Measurements from ENCODE around the gene TTLL9.
"Not testable (repeated sequence)": the region's sequence is repeated elsewhere in the genome, so short reads cannot be mapped to it uniquely, and the experiment has no call there.

TTLL9 gene

GRCh38 chr20:31921480-31921879 is 51.0 kb downstream of the TTLL9 start:
- not testable (repeated sequence) for DNase-seq

- DNase-seq: no peak
Measured at GRCh38 chr20:31922181-31922580, 51.7 kb downstream of the TTLL9 start.

DNA sequence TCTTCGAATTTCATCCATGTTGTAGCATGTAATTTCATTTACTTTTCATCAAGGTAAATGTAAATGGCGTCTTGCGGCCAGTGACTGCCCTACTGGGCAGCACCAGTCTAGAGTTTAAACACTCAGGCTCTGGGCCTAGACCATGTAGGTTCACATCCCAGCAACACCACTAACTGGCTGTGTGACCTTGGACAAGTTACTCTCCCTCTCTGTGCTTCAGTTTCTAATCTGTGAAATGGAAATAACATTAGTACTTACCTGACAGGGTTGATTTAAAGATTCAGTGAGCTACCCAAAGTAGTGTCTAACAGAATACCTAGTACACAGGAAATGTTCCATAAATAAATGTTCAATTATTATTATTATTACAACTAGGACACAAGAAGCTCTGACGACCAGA is 52.2 kb downstream of the TTLL9 start:
- DNase-seq: no peak

DNA sequence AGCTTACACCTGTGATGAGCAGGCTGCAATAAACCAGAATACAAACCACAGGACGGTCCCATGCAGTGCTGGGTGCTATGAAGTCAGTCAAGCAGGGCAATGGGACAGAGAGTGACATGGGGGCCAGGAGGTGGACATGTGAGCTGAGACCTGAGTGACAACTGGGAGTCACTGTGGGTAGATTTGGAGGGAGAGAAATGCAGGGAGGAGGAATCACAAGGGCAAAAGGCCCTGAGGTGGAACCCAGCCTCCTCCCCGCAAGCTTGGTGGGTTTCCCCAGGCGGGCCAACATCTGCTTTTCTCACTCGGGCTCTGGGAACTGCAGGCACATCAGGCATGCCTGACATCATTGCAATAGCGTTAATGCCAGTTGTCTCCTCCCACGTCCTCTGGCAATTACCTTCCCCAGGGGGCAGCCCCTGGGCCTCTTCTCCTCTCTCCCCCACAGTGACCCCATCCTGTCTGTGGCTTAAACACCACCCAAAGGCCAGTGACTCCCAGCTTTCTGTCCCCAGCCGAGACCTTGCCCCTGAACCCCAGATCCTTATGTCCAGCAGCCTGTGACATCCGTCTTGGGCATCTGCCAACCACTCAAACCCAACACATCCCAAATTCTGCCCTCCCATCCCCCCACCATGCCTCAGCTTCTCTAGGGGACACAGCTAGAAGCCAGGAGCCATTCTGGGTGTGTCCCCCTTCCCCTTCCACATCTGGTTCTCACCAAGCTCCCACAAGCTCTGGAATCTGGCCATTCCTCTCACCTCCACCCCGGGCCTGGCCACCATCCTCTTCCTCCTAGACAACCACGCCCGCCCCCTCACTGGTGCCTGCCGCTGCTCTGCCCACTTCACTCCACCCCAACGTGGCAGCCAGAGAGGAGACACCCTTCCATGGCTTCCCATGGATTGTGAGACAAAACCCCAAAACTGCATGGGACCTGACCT is 53.2 kb downstream of the TTLL9 start:
- no peak for DNase-seq

GRCh38 chr20:31924561-31924960 is 54.1 kb downstream of the TTLL9 start:
- DNase-seq: no peak

GRCh38 chr20:31925631-31926030 is 55.2 kb downstream of the TTLL9 start:
- DNase-seq: no peak

GRCh38 chr20:31926493-31926892 is 56.1 kb downstream of the TTLL9 start:
- no peak for DNase-seq

DNA sequence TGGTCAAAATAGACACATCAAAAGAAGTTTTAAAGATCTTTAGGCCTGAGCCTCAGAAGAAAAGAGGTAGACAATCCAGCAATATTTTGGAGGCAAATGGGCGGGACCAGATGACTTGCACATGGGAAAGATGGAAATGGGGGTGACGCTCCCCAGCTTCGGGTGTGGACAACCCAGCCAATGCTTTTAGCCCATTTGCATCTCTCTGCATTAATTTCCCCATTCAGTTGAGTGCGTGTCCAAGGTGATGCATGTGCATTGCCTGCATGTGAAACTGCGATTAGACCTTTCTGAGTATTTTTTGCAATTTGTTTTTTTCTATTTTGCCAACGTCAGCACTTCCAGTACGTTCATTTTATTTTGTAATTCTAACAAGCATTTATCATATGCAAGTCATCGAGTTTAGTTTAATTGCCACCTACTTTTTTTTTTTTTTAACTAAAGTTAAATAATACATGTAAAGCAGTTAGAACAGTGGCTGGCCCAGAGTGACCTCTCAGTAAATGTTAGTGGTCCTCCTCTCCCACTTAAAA is 57.3 kb downstream of the TTLL9 start:
- DNase-seq: no peak

- not testable (repeated sequence) for DNase-seq
Measured at GRCh38 chr20:31929631-31930030, 59.2 kb downstream of the TTLL9 start.

DNA sequence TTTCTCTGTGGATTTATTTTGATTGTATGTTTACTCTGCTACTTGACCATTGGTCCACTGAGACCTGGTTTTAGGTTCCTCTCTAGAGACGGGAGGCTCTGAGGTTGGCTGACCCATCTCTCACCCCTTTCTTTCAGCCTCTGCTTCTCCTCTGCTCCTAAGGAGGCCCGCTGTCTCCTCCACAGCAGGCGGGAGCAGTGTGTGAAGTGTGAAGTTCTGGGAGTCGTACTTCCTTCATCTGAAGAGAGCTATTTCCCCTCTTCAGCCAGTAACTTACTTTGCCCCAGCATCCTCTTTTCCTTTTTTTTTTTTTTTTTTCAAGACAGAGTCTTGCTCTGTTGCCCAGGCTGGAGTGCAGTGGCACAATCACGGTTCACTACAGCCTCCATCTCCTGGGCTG is 60.3 kb downstream of the TTLL9 start:
- no peak for DNase-seq

GRCh38 chr20:31933698-31934097 is 63.3 kb downstream of the TTLL9 start:
- no peak for DNase-seq

DNA sequence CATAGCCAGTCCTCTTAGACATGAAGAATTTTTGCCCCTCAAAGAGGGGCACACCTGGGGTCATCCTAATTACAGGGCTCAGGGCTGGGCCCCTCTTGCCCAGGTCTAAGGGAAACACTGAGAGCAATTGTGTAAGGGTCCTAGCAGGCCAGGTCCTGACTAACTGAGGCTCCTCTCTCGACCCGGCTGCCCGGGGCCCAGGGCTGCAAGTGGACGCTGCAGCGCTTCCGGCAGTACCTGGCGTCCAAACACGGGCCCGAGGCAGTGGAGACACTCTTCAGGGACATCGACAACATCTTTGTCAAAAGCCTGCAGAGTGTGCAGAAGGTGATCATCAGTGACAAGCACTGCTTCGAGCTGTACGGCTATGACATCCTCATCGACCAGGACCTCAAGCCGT is 64.1 kb downstream of the TTLL9 start:
- no peak for DNase-seq

DNA sequence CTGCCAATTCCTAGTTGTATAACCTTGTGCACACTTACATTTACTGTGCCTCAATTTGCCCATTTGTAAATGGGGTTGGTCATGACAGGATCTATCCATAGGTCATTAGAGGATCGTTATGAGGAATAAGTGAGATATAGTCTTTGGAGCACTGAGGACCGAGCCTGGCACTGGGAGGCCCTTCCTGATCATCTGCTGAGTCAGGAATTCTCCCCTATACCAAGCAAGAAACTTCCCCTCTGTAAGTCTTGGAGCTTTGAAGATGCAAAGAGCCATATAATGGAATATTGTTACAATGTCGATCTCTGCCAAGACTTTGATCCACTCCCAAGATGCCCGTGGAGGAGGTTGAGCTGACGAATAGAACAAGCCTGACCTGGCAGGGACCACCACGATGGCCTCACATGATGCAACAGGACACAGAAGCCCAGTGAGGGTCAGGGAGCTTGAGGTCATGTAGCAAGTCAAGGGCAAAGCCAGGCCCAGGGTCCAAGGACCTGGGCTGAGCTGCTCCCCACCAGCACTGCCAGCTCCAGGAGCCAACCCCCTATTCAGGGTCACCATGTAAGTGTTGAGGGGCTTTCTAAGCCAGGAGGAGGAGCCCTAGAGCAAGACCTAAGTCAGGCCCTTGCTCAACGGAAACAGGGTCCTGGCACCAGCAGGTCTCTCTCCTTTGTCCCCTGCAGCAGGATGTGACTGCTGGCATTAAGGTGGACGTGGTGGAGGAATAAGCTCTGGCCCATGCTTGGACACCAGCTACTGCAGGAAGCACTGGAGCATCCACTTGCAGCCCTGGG is 64.7 kb downstream of the TTLL9 start:
- DNase-seq: no peak

DNA sequence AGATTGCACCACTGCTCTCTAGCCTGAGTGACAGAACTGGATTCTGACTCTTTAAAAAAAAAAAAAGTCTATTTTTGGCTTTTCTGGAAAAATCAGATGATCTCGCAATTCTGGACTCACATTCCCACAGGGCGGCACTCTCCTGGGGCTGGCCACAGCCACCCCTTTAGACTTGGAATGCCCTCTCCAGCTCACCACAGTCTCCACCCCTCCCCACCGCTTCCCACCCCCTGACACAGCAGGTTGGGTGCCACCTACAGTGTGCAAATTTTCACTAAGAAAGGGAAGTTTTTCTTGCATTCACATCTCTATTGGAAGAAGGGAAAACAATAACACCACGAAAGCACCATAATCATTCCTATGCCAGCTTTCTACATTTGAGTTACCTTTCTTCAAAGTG is 66.0 kb downstream of the TTLL9 start:
- DNase-seq: no peak

DNA sequence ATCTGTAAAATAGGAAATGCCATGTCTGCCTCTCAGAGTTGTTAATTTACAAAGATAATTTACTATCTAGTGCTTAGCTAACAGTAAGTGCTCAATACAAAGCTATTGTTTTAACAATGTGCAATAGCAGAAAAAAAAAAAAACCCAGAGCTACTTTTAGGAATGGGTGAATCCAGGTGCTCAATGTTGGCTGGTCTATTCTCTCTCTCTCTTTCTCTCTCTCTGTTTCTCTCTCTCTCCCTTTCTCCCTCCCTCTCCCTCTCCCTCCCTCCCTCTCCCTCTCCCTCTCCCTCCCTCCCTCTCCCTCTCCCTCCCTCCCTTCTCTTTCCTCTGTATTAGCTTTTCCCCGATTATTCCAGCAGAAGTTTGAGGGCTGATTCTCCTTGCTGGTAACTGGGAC is 67.4 kb downstream of the TTLL9 start:
- DNase-seq: no peak

DNA sequence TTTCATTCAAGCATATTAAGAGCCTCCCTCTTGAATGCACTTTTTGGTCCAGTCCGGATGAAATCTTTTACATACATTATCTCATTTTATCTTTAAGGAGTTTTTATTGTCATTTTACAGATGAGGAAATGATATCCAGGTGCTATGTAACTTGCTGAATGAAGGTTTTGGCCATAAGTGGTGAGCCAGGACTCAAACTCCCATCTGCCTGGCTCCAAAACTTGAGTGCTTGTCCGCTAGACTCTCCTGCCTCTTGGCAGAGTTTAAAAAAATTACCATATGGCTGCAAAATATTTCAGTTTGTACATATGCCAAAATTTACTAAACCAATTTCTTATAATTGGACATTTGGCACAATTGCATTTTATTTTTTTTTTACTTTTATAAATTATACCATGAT is 69.2 kb downstream of the TTLL9 start:
- DNase-seq: no peak

DNA sequence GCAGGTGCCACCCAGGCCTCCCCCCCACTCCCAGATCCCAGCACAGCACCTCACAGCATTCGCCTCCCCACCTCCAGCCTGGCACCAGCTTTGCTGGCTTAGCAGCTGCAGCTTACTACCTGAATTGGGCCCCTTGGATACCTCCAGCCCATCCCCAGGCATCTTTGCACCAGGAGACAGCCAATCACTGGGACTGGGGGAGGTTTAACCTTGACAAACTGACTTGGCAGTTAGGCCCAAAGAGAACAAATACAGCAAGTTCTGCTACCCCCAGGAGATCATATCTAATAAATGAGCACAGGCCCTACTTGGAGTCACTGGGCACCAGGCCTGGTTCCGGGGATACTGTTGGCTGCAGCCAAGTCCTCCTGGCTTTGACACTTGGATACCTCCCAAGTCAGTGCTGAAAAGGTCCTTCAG is 72.6 kb downstream of the TTLL9 start:
- DNase-seq: no peak

- no peak for DNase-seq
Measured at GRCh38 chr20:31945319-31945718, 74.9 kb downstream of the TTLL9 start.

GRCh38 chr20:31945785-31946184 is 75.4 kb downstream of the TTLL9 start:
- no peak for DNase-seq

GRCh38 chr20:31948008-31948407 is 77.6 kb downstream of the TTLL9 start:
- no peak for DNase-seq

- no peak for DNase-seq
Measured at GRCh38 chr20:31949877-31950646, 79.6 kb downstream of the TTLL9 start.

GRCh38 chr20:31951203-31951529 is 80.7 kb downstream of the TTLL9 start:
- DNase-seq: no peak
